ENCODE results near the gene SLC12A1. TPM values are rescaled to one million over a fixed set of nuclear protein-coding genes. Genes with fewer than 3 reads are reported as not detected.

SLC12A1 gene
- total and polyA plus RNA-seq, 2 experiments from 2014 or later, result 0.57 to 0.59 TPM

- Histone ChIP-seq H3K4me2 (no peak overlapping the region), H3K27ac (ENCODE audit: low read depth) (no peak overlapping the region), H3K79me2 (replicated peaks; ENCODE audit: insufficient read depth) (no peaks in the 10 kb centered on the region), H2AFZ (no peak overlapping the region; the same call in 1 of the 2 replicates), H3K4me3 (no peak overlapping the region), H4K20me1 (replicated peaks; ENCODE audit: insufficient read depth) (no peaks in the 10 kb centered on the region), H3F3A (replicated peaks; ENCODE audit: low read depth) (no peaks in the 10 kb centered on the region), H3K36me3 (ENCODE audit: insufficient read depth) (no peaks in the 10 kb centered on the region), H3K4me1 (ENCODE audit: insufficient read depth) (peaks cover 7% of the 10 kb centered on the region; the same call in 1 of the 2 replicates), H3K27me3 (ENCODE audit: insufficient read depth) (no peaks in the 10 kb centered on the region), H3K9me2 (ENCODE audit: insufficient read depth) (peaks cover 9% of the 10 kb centered on the region; the same call in 1 of the 2 replicates)
- Mint-ChIP-seq H3K9me3 (no peaks in the 10 kb centered on the region), H3K36me3 (ENCODE audit: low read depth) (no peaks in the 10 kb centered on the region; the same call in 2 of the 3 replicates), H3K4me1 (peaks cover 33% of the 10 kb centered on the region), H3K27ac (no peak overlapping the region), H3K27me3 (ENCODE audit: insufficient read depth, low read depth, poor library complexity) (peaks cover 2% of the 10 kb centered on the region), H3K4me3 (no peak overlapping the region)
- TF ChIP-seq EZH2 (IDR thresholded peaks at IDR 0.05; ENCODE audit: low read depth, unreplicated experiment) (no peak), ZNF331 (CRISPR knock-in tag; IDR thresholded peaks at IDR 0.05; ENCODE audit: low read depth) (no peak), CREB1 (CRISPR knock-in tag; IDR thresholded peaks at IDR 0.05; ENCODE audit: low read depth) (no peak), ZNF462 (CRISPR knock-in tag; IDR thresholded peaks at IDR 0.05) (no peak), NANOG (IDR thresholded peaks at IDR 0.05; ENCODE audit: borderline replicate concordance) (no peak), JUNB (IDR thresholded peaks at IDR 0.05; ENCODE audit: unreplicated experiment) (no peak), EZH2phosphoT487 (IDR thresholded peaks at IDR 0.05; ENCODE audit: unreplicated experiment) (no peak), ZNF114 (CRISPR knock-in tag; IDR thresholded peaks at IDR 0.05) (no peak), ETS1 (IDR thresholded peaks at IDR 0.05) (no peak), REST (IDR thresholded peaks at IDR 0.05; ENCODE audit: unreplicated experiment) (no peak)
- TF ChIP-seq, protein P1, sequence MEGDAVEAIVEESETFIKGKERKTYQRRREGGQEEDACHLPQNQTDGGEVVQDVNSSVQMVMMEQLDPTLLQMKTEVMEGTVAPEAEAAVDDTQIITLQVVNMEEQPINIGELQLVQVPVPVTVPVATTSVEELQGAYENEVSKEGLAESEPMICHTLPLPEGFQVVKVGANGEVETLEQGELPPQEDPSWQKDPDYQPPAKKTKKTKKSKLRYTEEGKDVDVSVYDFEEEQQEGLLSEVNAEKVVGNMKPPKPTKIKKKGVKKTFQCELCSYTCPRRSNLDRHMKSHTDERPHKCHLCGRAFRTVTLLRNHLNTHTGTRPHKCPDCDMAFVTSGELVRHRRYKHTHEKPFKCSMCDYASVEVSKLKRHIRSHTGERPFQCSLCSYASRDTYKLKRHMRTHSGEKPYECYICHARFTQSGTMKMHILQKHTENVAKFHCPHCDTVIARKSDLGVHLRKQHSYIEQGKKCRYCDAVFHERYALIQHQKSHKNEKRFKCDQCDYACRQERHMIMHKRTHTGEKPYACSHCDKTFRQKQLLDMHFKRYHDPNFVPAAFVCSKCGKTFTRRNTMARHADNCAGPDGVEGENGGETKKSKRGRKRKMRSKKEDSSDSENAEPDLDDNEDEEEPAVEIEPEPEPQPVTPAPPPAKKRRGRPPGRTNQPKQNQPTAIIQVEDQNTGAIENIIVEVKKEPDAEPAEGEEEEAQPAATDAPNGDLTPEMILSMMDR (conservative IDR thresholded peaks at IDR 0.05; ENCODE audit: low read depth in 2 of 2), result no peak
- no peak for DNase-seq (ENCODE audit: low spot score)
- ATAC-seq, result no peak
Observed at GRCh38 chr15:48313216-48313615, 107.1 kb downstream of the SLC12A1 start.

All from GM23338 (cell line).